Gastroesophageal sphincter (tissue), 4 donors: ENCODE data around the gene KCNMA1. TPM values are rescaled to one million over a fixed set of nuclear protein-coding genes. Genes with fewer than 3 reads are reported as not detected.

Experiments used
- ATAC-seq: fragments of 150-250 bp; one replicate; pipeline ENCODE4 v1.9.1; 2016; ENCODE audit warnings: mild to moderate bottlenecking, moderate library complexity
- H3K27ac ChIP-seq, 4 donors: fragments of 200-600 bp; sonication (generic) in 3 of 4; 1 replicate in 3 of 4; 2 replicates in 1 of 4; pipeline ENCODE4 v1.5.1; 2016 to 2019
- H3K27me3 ChIP-seq: fragments of 200-600 bp; sonication (generic); one replicate; pipeline ENCODE4 v1.5.1; 2019
- H3K36me3 ChIP-seq, 2 donors: fragments of 200-600 bp; sonication (generic); one replicate each; pipeline ENCODE4 v1.5.1; 2019; ENCODE audit warnings: control low read depth in 1 of 2
- H3K4me1 ChIP-seq, 3 donors: fragments of 200-600 bp; sonication (generic); 1 replicate in 2 of 3; 2 replicates in 1 of 3; pipeline ENCODE4 v1.5.1; 2016 to 2019; ENCODE audit warnings: control low read depth in 2 of 3
- H3K4me3 ChIP-seq, 2 donors: fragments of 200-600 bp; sonication (generic); one replicate each; pipeline ENCODE4 v1.5.1; 2019; ENCODE audit warnings: mild to moderate bottlenecking in 1 of 2, moderate library complexity in 1 of 2
- H3K9me3 ChIP-seq, 3 donors: fragments of 200-600 bp; sonication (generic); one replicate each; pipeline ENCODE4 v1.5.1; 2017 to 2019; ENCODE audit warnings: control low read depth in 2 of 3
- EP300 ChIP-seq: sonication (generic); formaldehyde crosslinking; IDR thresholded peaks from one replicate; pipeline ENCODE4 v1.6.1; 2017; ENCODE audit warnings: antibody characterized with exemption, mild to moderate bottlenecking
- POLR2A ChIP-seq, 2 donors: fragments of 450-650 bp; IDR thresholded peaks; one replicate each; pipeline ENCODE4 v1.6.1; 2017; ENCODE audit warnings: antibody characterized with exemption in 2 of 2, mild to moderate bottlenecking in 2 of 2, moderate library complexity in 1 of 2
- POLR2AphosphoS5 ChIP-seq: sonication (generic); formaldehyde crosslinking; IDR thresholded peaks from one replicate; pipeline ENCODE4 v1.6.1; 2017; ENCODE audit warnings: antibody characterized with exemption
- WGBS, 2 donors: methylation state at CpG; one replicate each; pipeline ENCODE4 v1.1.5; 2018; ENCODE audit warnings: low coverage in 1 of 2; 5-methylcytosine and 5-hydroxymethylcytosine counted together
- total RNA-seq, 4 donors: library from RNA; depleted of rRNA; stranded (reverse); fragments of >200 nt; gene quantifications; one replicate each; pipeline ENCODE4 v1.1.0, GENCODE V29; 2016
- TF ChIP-seq, protein P1 (sequence below), 4 experiments: fragments of 200-600 bp in 2 of 4; fragments of 450-650 bp in 2 of 4; sonication (generic) in 1 of 4; IDR thresholded peaks; one replicate each; pipeline ENCODE4 v1.5.1; 2017 to 2019; ENCODE audit warnings: antibody characterized with exemption in 4 of 4, mild to moderate bottlenecking in 2 of 4, moderate library complexity in 2 of 4

Gene KCNMA1
- total RNA-seq, 4 donors from 2014 or later = 168 to 389 (median 323) TPM

DNA sequence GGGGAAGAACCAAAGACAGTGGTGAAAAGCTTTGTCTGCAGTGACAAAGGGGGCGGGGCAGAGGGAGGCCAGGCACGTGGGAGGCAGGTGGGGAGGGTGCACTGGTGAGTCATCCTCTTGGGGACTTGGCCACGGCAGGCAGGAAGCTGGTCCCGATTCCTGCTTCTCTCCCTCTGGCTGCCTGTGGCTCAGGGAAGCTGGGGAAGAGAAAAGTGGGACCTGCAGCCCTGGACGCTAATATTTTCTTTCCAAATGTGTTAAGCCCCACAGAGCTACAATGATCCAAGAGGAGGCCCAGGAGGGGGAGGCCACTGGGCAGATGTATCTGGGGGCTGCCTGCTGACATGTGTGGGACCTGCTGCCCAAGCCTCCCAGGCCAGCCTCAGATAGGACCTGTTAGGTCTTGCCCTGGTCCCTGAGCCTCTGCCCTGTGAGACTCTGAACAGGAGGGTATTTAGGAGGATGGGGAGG is 231.8 kb downstream of the KCNMA1 start:
- Histone ChIP-seq H3K36me3 (peaks cover 0 to 14% of the 10 kb centered on the region in 2 donors), H3K27ac (peak overlapping the region in 3 of 4 donors; percentile 63 to 76 (median 65)), H3K4me1 (peaks cover 6 to 58% (median 14%) of the 10 kb centered on the region in 3 donors), H3K27me3 (no peaks in the 10 kb centered on the region), H3K4me3 (no peak overlapping the region), H3K9me3 (no peaks in the 10 kb centered on the region)
- WGBS, 2 donors = 4 to 5% methylated on average over 4 of the region's 5 CpGs
- TF ChIP-seq, protein P1, sequence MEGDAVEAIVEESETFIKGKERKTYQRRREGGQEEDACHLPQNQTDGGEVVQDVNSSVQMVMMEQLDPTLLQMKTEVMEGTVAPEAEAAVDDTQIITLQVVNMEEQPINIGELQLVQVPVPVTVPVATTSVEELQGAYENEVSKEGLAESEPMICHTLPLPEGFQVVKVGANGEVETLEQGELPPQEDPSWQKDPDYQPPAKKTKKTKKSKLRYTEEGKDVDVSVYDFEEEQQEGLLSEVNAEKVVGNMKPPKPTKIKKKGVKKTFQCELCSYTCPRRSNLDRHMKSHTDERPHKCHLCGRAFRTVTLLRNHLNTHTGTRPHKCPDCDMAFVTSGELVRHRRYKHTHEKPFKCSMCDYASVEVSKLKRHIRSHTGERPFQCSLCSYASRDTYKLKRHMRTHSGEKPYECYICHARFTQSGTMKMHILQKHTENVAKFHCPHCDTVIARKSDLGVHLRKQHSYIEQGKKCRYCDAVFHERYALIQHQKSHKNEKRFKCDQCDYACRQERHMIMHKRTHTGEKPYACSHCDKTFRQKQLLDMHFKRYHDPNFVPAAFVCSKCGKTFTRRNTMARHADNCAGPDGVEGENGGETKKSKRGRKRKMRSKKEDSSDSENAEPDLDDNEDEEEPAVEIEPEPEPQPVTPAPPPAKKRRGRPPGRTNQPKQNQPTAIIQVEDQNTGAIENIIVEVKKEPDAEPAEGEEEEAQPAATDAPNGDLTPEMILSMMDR (IDR thresholded peaks at IDR 0.05) = peak in 1 of 4 experiments; percentile 19
- TF ChIP-seq EP300 (no peak), POLR2AphosphoS5 (peak; percentile 67)
- ATAC-seq = peak; percentile 86

DNA sequence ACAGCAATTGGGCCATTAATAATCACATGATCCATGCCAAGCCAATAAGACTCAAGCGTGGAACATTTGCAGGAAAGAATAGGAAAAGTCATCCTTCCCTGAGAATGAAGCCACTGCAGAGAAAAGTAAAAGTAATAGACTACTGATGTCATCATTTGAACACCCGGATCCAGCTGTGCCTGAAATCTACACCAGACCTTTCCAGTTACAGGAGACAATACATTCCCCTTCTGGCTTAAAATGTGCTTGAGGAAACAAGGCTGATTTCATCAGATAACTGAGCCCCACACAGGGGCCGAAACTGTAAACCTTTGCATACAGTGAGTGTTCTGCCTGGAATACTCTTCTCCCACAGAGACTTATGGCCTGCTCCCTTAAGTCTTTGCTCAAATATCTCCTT is 232.8 kb downstream of the KCNMA1 start:
- 67 to 69% methylated on average over 2 to 3 of the region's 3 CpGs for WGBS, 2 donors
- ATAC-seq = no peak
- peaks cover 6 to 56% (median 9%) of the 10 kb centered on the region in 3 donors for H3K4me1 ChIP-seq
- no peak overlapping the region for H3K4me3 ChIP-seq
- H3K36me3 ChIP-seq = peaks cover 0 to 14% of the 10 kb centered on the region in 2 donors
- H3K27ac ChIP-seq = peak overlapping the region in 2 of 4 donors; percentile 18 to 24
- no peaks in the 10 kb centered on the region for H3K27me3 ChIP-seq
- TF ChIP-seq POLR2A (IDR thresholded peaks at IDR 0.05) = no peak
- TF ChIP-seq, protein P1 (IDR thresholded peaks at IDR 0.05) = no peak
- TF ChIP-seq POLR2AphosphoS5 = no peak
- no peak for TF ChIP-seq EP300
- no peaks in the 10 kb centered on the region for H3K9me3 ChIP-seq

DNA sequence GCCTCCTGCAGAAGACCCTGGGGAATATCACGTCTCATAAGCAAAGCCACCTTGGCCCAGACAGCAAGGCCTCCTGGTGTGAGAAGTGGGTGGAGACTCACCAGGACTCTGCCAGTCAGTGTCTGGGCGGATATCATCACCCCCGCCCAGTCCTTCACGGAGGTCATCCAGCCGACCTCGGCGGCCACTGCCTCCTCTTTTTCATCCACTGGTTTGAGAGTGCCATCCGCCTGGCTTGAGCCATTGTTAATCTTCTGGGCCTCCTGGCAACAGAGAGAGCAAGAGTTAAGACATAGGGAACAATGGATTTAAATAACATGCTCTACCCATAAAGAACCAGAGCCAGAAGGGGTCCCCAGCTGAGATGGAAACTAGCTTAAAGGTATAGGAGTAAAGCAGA is 233.8 kb downstream of the KCNMA1 start:
- Histone ChIP-seq H3K9me3 (no peaks in the 10 kb centered on the region), H3K4me3 (no peak overlapping the region), H3K36me3 (peaks cover 0 to 14% of the 10 kb centered on the region in 2 donors), H3K27ac (no peak overlapping the region), H3K4me1 (peaks cover 6 to 51% (median 8%) of the 10 kb centered on the region in 3 donors), H3K27me3 (no peaks in the 10 kb centered on the region)
- no peak for TF ChIP-seq EP300
- no peak for TF ChIP-seq POLR2A (IDR thresholded peaks at IDR 0.05)
- TF ChIP-seq, protein P1 (IDR thresholded peaks at IDR 0.05) = no peak
- no peak for TF ChIP-seq POLR2AphosphoS5
- WGBS, 2 donors = 100% methylated on average over 1 to 3 of the region's 8 CpGs
- ATAC-seq = no peak

DNA sequence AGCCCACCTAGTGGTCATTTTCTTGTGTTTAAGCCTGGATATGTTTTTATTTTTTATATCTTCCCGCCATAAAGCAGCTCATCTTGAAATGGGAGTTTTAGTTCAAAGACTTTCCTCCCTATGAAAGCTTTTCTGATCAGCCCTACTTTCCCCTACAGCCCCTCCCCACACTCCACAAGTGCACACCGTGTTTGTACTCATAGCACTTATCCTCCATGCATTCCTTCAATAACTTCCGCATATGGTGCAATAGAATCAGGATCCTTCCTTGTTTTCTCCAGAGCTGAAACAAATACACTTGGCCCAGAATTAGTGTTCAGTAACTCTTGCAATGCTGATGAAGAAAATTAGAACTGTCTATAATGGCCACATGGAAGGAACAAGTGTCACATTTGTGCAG is 235.9 kb downstream of the KCNMA1 start:
- H3K27me3 ChIP-seq = no peaks in the 10 kb centered on the region
- no peak overlapping the region for H3K4me3 ChIP-seq
- TF ChIP-seq POLR2A (IDR thresholded peaks at IDR 0.05) (no peak), EP300 (no peak), POLR2AphosphoS5 (no peak)
- TF ChIP-seq, protein P1 (IDR thresholded peaks at IDR 0.05) = no peak
- ATAC-seq = no peak
- H3K4me1 ChIP-seq = peaks cover 6 to 30% (median 8%) of the 10 kb centered on the region in 3 donors
- 69 to 91% methylated on average over 2 to 3 of the region's 3 CpGs for WGBS, 2 donors
- H3K27ac ChIP-seq = no peak overlapping the region
- H3K36me3 ChIP-seq = peaks cover 0 to 14% of the 10 kb centered on the region in 2 donors
- H3K9me3 ChIP-seq = no peaks in the 10 kb centered on the region

DNA sequence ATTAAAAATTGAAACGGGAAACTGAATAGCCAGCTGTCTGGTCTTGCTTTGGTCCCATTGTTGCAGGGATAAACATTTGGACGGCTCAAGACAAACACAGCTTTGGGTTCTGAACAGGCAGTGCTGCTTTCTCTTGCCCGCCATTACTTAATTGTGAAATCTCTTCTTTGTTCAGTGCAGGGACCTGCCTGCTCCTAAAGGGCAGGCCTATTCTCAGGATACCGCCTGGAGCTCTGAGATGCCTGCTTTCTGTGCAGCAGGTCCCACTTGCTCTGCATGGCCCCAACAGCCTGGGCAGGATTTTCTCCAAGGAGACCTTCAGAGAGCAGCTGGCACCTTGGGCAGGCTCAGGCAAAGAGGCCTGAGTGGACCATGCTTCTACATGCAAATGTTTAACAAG is 237.6 kb downstream of the KCNMA1 start:
- no peak overlapping the region for H3K4me3 ChIP-seq
- peaks cover 0 to 14% of the 10 kb centered on the region in 2 donors for H3K36me3 ChIP-seq
- WGBS, 2 donors = 33 to 60% methylated on average over 1 to 4 of the region's 4 CpGs
- H3K27ac ChIP-seq = peak overlapping the region in 3 of 4 donors; percentile 2 to 35 (median 13)
- no peaks in the 10 kb centered on the region for H3K27me3 ChIP-seq
- H3K4me1 ChIP-seq = peaks cover 0 to 20% (median 0%) of the 10 kb centered on the region in 3 donors
- no peaks in the 10 kb centered on the region for H3K9me3 ChIP-seq
- no peak for ATAC-seq
- TF ChIP-seq EP300 = no peak
- no peak for TF ChIP-seq POLR2AphosphoS5
- TF ChIP-seq, protein P1 (IDR thresholded peaks at IDR 0.05) = no peak
- TF ChIP-seq POLR2A (IDR thresholded peaks at IDR 0.05) = no peak
